Measurements from ENCODE around the gene SRGN. TPM values are rescaled to one million over a fixed set of nuclear protein-coding genes. Genes with fewer than 3 reads are reported as not detected.

The SRGN gene
- total RNA-seq, 1 donor from 2014 or later = 54.3 TPM

DNA sequence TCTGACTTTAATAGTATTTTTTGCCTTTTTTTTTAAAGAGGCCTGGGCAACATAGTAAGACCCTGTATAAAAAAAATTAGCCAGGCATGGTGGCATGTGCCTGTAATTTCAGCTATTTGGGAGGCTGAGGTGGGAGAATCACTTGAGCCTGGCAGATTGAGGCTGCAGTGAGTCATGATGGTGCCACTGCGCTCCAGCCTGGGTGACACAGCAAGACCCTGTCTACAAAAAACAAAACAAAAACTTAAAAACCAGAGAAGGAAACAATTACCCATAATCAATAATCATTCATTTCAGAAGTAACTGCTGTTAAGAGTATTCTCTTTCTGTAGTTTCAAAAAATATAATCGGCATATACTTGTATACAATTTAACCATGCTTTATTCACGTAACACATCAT lies 64.1 kb downstream of the SRGN start:
- Histone ChIP-seq H3K9ac (ENCODE audit: low read depth in 1 of 3, low read length in 3 of 3) (no peak overlapping the region), H3K27me3 (ENCODE audit: control insufficient read depth in 3 of 3, insufficient read depth in 3 of 3, low read length in 3 of 3) (no peaks in the 10 kb centered on the region), H3K27ac (ENCODE audit: low read depth, low read length) (no peak overlapping the region), H3K4me3 (ENCODE audit: low read length in 3 of 3) (no peak overlapping the region), H3K36me3 (ENCODE audit: control insufficient read depth in 3 of 3, insufficient read depth in 3 of 3, low read length in 3 of 3) (no peaks in the 10 kb centered on the region), H3K9me3 (ENCODE audit: control insufficient read depth in 3 of 3, low read length in 3 of 3) (no peaks in the 10 kb centered on the region), H3K4me1 (ENCODE audit: control insufficient read depth in 3 of 3, insufficient read depth in 3 of 3, low read length in 3 of 3) (no peaks in the 10 kb centered on the region)

DNA sequence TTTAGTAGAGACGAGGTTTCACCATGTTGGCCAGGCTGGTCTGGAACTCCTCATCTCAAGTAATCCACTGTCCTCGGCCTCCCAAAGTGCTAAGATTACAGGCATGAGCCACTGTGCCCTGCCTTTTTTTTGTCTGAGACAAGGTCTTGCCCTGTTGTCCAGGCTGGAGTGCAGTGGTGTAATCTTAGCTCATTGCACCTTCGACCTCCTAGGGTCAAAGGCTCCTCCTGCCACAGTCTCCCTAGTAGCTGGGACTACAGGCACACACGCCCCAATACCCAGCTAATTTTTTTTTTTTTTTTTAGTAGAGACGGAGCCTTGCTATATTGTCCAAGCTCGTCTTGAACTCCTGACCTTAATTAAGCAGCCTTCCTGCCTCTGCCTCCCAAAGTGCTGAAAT lies 65.3 kb downstream of the SRGN start:
- H3K4me1 ChIP-seq (ENCODE audit: control insufficient read depth in 3 of 3, insufficient read depth in 3 of 3, low read length in 3 of 3) = no peaks in the 10 kb centered on the region
- H3K36me3 ChIP-seq (ENCODE audit: control insufficient read depth in 3 of 3, insufficient read depth in 3 of 3, low read length in 3 of 3) = peaks cover 0 to 4% (median 1%) of the 10 kb centered on the region in 3 donors
- no peak overlapping the region for H3K9ac ChIP-seq (ENCODE audit: low read depth in 1 of 3, low read length in 3 of 3)
- H3K27ac ChIP-seq (ENCODE audit: low read depth, low read length) = no peak overlapping the region
- no peaks in the 10 kb centered on the region for H3K27me3 ChIP-seq (ENCODE audit: control insufficient read depth in 3 of 3, insufficient read depth in 3 of 3, low read length in 3 of 3)
- H3K4me3 ChIP-seq (ENCODE audit: low read length in 3 of 3) = no peak overlapping the region
- H3K9me3 ChIP-seq (ENCODE audit: control insufficient read depth in 3 of 3, low read length in 3 of 3) = no peaks in the 10 kb centered on the region

Small RNAs within 50 kb of the gene (small RNA-seq; reads per million reads assigned to genes)
- not detected for gene RF00017

Other genes starting within 250 kb of the SRGN start
- gene DDX50, start 186.8 kb upstream of the SRGN start, total RNA-seq = 42.3 TPM
- 24.5 TPM for gene DDX21, start 131.9 kb upstream of the SRGN start, total RNA-seq
- gene KIFBP, start 99.3 kb upstream of the SRGN start, total RNA-seq = 18.8 TPM
- 28.7 TPM for gene VPS26A, start 36.1 kb downstream of the SRGN start, total RNA-seq
- 22.4 TPM for gene SUPV3L1, start 92.1 kb downstream of the SRGN start, total RNA-seq
- gene HKDC1, start 132.2 kb downstream of the SRGN start, total RNA-seq = not detected
- 32.4 TPM for gene HK1, start 190.4 kb downstream of the SRGN start, total RNA-seq